NCI-H128 (cell line): Measurements from ENCODE around the gene CCDC124.
"Not testable (repeated sequence)": the region's sequence is repeated elsewhere in the genome, so short reads cannot be mapped to it uniquely, and the experiment has no call there.

Experiments used
- DNase-seq: peaks from one replicate; lab custom pipeline; 2025; ENCODE audit not compliant: unreplicated experiment; lab: John Stamatoyannopoulos, UW

Gene CCDC124

DNA sequence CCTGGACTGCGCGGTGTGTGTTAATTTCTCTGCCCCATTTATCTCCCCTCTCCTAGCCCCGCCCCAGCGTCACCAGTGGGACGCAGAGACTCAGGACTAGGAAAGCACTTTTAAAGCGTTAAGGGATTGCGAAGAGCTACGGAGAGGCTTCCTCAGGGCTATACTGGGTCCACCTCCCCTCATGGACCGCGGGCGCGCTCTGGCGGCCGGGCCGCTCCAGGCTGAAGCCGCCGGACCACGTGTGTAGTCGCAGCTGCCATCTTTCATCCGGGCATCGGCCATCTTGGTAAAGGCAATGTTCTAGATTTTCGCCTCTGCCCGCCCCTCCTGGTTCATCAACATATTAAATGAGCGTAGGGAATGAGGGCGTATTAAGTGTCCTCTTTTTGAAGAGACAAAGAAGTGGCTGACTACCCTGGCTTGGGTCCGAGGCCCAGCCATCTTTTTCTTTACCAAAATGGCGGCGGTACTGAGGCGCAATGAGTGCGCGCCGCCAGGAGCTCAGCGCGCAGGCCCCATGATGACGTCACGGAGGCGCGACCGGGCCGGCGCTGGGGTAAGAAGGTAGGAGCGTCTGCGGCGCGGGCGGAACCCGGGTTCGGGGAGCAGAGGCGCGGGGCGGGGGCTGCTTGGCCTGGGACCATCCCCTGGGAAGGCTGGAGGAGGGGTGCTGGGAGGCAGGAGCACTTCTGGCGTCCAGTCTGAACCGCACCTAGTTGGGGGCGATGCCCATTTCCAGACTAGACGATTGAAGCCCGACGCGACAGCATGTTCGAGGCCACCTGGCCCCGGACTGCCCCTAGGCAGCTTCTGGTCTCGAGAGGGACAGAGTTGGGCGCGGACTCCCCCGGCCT is at the start of gene CCDC124:
Gene CCDC124, plus strand, starts transcription at position 531 of the 854 bp plus-strand sequence. CDS start 3,406 bp downstream, outside the sequence.
- peak; percentile 89 for DNase-seq

GRCh38 chr19:17883627-17884410 is 49.0 kb upstream of the CCDC124 start:
- DNase-seq, result no peak

- DNase-seq, result no peak
Measured at GRCh38 chr19:17886515-17886914, 46.3 kb upstream of the CCDC124 start.

DNA sequence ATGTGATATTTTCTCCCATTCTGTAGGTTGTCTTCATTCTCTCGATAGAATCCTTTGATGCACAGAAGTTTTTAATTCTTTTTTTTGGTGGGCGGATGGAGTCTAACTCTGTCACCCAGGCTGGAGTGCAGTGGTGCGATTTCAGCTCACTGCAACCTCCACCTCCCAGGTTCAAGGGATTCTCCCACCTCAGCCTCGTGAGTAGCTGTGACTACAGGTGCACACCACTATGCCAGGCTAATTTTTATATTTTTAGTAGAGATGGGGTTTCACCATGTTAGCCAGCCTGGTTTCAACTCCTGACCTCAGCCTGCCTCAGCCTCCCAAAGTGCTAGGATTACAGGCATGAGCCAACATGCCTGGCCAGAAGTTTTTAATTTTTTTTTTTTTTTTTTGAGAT is 45.6 kb upstream of the CCDC124 start:
- DNase-seq, result not testable (repeated sequence)

DNA sequence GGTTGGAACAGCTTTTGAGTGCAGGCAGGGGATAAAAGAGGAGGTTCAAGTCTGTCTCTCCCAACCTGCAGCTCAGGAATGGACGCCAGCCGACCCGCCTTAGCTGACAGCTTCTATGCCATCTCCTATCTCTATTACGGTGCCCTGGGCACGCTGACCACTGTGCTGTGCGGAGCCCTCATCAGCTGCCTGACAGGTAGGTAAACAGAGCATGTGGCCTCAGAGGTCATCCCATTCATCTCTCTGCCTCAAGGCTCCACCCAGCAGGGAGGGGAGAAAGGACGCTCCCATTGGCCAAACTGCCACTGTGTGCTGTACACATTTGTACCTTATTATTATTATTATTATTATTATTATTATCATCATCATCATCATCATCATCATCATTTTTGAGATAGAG is 44.6 kb upstream of the CCDC124 start:
- no peak for DNase-seq

DNA sequence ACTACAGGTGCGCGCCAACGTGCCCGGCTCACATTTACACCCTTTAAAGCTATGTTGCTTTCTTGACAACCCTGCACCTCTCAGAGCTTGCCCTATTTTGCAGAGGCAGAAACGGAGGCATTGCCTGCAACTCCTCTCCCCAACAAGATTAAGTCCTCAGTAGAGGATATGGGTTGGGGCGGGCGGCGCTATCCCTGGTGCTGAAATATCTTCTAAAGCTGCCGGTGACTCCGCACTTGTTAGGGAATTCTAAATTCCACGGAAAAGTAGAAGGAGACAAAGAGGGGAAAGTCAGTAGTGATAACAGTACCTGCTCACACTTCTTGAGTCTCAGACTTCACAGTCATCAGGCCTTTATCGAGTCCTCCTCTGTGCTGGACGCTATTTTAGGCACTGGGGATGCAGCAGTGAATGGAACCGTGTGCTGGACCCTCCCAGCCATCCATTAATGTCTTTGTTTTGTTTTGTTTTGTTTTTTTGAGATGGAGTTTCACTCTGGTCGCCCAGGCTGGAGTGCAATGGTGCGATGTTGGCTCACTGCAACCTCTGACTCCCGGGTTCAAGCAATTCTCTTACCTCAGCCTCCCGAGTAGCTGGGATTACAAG is 43.1 kb upstream of the CCDC124 start:
- no peak for DNase-seq

DNA sequence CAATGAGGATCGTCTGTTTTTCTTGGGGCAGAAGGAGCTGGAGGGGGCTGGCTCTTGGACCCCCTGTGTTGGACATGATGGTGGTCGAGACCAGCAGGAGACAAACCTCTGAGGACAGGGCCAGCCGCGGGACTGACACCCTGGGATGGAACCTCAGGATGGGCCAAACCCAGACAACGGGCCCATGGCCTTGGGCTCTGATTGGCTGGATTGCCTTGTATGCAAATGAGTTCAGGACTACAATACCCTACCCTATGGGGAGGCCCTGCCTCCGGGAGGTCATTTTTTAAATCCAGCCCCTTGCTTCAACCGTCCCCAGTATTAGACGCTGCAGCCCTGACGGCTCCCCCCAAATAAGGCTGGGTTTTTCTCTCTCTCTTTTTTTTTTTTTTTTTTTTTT is 39.0 kb upstream of the CCDC124 start:
- DNase-seq, result no peak

DNA sequence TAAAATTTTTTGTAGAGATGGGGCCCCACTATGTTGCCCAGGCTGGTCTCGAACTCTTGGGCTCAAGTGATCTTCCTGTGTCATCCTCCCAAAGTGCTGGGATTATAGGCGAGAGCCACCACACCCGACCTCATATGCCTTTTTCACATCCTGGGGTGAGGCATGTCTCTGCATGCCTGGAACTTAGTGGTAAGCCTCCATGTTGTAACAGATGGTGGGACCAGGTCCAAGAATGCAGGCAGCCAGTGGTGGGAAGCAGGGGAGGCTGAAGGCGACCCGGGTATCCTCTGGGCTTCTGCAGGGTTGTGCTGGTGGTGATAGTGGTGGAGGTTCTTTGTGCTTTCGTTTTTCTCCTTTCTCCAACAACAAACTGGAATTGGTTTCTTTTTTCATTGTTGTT is 30.1 kb upstream of the CCDC124 start:
- DNase-seq, result no peak

- DNase-seq, result no peak
Measured at GRCh38 chr19:17908244-17908643, 24.6 kb upstream of the CCDC124 start.

- DNase-seq, result no peak
Measured at GRCh38 chr19:17909003-17909732, 23.6 kb upstream of the CCDC124 start.

GRCh38 chr19:17910791-17911360 is 21.9 kb upstream of the CCDC124 start:
- no peak for DNase-seq

GRCh38 chr19:17915940-17916593 is 16.7 kb upstream of the CCDC124 start:
- DNase-seq, result no peak

DNA sequence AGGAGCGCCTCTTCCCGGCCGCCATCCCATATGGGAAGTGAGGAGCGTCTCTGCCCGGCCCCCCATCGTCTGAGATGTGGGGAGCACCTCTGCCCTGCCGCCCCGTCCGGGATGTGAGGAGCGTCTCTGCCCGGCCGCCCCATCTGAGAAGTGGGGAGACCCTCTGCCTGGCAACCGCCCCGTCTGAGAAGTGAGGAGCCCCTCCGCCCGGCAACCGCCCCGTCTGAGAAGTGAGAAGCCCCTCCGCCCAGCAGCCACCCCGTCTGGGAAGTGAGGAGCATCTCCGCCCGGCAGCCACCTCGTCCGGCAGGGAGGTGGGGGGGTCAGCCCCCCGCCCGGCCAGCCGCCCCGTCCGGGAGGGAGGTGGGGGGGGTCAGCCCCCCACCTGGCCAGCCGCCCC is 14.7 kb upstream of the CCDC124 start:
- DNase-seq, result not testable (repeated sequence)

DNA sequence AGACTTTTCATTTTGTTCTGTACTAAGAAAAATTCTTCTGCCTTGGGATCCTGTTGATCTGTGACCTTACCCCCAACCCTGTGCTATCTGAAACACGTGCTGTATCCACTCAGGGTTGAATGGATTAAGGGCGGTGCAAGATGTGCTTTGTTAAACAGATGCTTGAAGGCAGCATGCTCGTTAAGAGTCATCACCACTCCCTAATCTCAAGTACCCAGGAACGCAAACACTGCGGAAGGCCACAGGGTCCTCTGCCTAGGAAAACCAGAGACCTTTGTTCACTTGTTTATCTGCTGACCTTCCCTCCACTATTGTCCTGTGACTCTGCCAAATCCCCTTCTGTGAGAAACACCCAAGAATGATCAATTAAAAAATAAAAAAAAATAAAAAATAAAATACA is 13.7 kb upstream of the CCDC124 start:
- DNase-seq, result not testable (repeated sequence)

DNA sequence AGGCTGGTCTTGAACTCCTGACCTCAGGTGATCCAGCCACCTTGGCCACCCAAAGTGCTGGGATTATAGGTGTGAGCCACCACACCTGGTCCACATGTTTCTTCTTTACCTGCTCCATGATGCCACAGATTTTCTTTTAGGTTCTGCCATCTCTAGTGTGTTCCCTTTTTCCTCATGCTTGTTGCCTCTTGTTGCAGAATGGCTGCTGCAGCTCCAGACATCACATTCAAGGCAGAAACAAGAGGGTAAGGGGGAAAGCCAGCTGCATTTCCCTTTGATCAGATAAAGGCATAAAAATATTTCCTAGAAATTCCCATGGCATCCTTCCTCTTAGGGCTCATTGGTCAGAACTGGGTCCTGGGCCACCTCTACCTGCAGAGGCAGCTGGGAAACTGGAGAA is 12.3 kb upstream of the CCDC124 start:
- DNase-seq, result no peak

GRCh38 chr19:17922138-17922537 is 10.7 kb upstream of the CCDC124 start:
- DNase-seq, result no peak

DNA sequence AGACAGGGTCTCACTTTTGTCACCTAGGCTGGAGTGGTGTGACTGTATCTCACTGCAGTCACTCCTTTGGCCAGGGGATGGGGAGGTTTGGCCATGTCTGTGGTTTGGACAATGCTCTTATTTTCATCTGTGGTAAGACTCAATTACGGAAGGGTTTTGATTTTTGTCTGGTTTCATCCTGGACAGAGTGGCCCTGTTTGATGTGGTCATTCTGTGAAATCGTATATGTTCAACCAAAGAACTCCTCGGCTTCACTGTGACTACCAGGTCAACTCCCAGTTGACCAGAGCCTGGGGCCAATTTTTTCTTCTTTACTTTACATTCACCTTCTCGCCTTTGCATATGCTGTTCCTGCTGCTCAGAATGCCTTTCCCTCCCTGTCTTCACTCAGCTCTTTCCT is 6.8 kb upstream of the CCDC124 start:
- DNase-seq, result no peak

GRCh38 chr19:17929056-17929455 is 3.8 kb upstream of the CCDC124 start:
- no peak for DNase-seq

- DNase-seq, result no peak
Measured at GRCh38 chr19:17931532-17932191, 1.2 kb upstream of the CCDC124 start.
